ENCODE measurements around the gene ELFN2.

ELFN2 gene

DNA sequence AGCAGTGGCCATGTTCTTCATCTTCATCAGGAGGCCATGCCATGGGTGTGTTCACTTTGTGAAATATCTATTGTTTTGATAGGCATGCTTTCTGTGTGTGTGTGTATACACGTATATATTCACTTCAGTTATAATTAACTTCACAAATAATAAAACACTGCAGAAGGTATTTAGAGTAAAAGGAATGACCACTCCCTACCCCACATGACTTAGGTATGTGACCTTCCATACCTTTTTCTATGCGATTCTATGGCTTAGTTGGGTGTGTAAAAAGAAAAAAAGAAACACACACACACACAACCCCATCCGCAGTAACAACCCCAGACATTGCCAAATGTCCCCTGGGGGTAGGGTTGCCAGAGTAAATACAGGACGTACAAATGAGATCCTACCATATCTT is 73.0 kb downstream of the ELFN2 start:
- DNase-seq, result no peak

DNA sequence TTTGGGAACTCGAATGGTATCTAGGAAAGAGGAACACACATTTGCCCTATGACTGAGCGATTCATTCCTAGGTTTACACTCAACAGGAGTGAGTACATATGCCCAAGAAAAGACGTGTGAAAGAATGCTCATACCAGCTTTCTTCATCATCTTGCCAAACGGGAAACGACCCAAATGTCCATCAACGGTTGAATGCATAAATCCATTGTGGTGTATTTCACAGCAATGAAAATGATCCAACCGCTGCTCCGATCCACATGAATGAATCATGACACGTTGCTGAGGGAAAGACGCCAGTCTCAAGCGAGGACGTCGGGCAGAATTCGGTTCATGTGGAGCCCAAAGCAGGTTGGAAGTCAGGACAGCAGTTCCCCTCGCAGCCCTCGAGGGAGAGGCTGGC is 73.4 kb downstream of the ELFN2 start:
- no peak for DNase-seq

GRCh38 chr22:37352481-37352880 is 74.8 kb downstream of the ELFN2 start:
- DNase-seq, result no peak

DNA sequence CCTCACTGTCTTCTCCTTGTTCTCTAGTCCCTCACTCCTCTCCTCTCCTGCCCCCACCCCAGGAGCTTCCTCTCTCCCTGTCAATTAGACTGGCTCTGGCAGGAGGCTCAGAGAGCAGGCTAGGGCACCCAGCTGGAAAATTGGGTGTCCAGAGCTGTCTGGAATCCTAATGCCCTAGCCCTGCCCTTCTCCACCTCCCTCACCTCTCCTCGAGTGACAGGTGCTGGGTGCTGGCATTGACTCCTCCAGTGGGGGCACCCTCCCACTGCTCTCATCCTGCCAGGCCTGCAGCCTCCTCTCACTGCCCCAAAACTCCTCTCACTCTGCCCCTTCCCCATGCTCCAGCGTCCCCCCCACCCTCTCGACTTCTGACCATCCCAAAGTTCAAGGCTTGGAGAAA is 76.0 kb downstream of the ELFN2 start:
- no peak for DNase-seq

DNA sequence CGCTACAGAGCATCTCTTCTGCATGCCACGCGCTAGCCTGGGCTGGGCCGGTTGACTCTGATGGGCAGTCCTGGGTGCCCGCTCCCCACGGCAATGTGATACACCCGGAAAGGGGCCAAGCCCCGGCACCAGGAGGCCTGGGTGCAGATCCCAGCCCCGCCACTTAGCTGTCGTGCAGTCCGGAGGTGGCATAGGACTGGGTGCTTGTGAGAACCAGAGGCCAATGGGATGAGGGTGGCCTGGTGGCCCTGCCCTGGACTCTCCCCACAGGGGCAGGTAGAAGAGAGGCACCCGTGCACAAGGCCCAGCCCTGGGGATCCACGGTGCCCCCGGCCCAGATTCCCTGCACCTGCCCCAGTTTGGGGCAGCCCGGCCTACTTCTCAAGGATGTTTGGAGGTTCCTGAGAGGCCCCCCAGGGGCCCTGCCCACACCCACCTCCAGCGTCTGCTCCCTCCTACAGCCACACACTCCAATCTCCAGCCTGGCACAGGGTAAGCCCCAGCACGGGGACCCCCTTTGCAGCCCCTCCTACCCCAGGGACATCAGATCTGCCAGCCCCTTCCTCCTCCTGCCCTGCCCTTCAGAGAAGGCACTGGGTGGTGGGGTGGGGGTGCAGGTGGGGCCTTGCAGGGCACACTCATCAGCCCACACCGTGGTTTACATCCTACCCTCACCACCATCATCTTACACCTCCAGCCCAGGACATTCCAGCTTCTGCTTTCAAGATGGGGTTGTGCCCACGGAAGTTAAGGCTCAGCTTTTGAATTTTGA is 78.0 kb downstream of the ELFN2 start:
- peak; percentile 26 to 36 for DNase-seq

GRCh38 chr22:37346505-37346895 is 80.8 kb downstream of the ELFN2 start:
- DNase-seq, result no peak

GRCh38 chr22:37345863-37346504 is 81.3 kb downstream of the ELFN2 start:
- DNase-seq, result no peak

GRCh38 chr22:37344735-37345449 is 82.4 kb downstream of the ELFN2 start:
- no peak for DNase-seq

DNA sequence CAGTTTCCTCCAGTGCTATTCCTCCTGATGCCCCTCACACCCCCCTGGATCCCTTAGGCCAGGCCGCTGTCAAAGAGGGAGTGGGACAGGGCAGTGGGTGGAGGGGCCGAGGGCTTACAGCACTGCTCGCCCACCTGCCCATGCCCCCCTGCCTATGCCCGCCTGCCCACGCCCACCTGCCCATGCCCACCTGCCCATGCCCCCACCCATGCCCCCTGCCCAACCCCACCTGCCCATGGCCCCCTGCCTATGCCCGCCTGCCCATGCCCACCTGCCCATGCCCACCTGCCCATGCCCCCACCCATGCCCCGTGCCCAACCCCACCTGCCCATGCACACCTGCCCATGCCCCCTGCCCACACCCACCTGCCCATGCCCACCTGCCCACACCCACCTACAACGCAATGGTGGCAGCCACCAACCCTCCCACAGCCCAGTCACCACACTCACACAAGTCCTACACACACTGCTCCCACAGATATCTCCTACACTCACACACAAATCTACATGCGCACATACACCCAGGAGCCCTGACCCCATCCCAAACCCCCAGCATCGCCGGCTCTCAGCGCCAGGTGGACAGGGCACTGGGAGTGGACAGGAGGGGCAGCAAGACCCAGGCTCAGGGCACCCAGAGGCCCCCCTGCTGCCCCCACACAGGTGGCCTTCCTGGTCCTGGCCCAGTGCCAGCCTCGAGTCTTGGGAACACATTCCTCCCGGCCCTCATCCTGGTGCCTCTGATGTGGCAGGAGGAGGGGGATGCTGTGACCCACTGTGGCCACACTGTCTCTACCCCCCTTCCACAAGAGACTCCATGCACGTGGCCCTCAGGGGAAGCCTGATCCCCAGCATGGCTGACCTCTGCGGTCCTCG is 83.2 kb downstream of the ELFN2 start:
- DNase-seq, result no peak

DNA sequence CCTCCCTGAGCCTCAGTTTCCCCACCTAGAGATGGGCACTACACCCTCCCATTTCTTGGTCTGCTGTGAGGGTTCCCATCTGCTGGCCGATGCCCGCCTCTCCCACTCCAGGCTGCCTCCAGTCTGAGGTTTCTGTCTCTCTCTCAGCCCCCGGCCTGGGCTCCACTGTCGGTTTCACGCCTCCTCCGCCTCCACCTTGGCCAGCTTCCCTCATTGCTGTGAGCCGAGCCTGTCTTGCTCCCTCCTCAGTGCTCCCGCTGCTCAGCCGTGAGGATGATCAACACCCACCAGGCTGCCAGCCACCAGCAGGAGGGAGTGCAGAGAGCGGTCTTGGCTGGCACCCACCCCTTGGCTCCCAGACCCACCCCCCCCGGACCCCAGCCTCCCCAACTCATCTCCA is 83.9 kb downstream of the ELFN2 start:
- DNase-seq, result no peak

GRCh38 chr22:37342065-37342464 is 85.2 kb downstream of the ELFN2 start:
- DNase-seq, result no peak

GRCh38 chr22:37340331-37341262 is 86.7 kb downstream of the ELFN2 start:
- DNase-seq, result no peak

- no peak for DNase-seq
Measured at GRCh38 chr22:37338539-37339246, 88.6 kb downstream of the ELFN2 start.

- no peak for DNase-seq
Measured at GRCh38 chr22:37337204-37337943, 89.9 kb downstream of the ELFN2 start.

DNA sequence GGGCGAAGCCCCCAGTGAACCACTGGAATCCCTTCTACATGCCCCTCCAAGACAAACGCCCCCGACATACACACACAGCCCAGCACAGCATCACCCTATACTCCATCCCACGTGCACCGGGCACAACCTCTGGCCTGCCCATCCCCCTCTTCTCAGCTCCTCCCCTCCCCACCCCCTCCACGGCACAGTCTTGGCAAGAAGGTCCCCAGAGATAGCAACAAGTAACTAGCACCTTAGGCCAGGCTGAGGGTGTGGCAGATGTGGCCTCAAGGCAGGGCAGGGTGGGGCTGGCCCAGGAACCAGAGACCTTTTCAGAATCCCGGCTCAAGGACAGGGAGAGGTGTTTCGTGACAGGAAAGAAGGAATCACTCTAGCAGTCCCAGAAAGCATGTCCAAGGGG is 90.7 kb downstream of the ELFN2 start:
- no peak for DNase-seq

- DNase-seq, result no peak
Measured at GRCh38 chr22:37335806-37336199, 91.5 kb downstream of the ELFN2 start.

GRCh38 chr22:37334859-37335805 is 92.1 kb downstream of the ELFN2 start:
- no peak for DNase-seq

DNA sequence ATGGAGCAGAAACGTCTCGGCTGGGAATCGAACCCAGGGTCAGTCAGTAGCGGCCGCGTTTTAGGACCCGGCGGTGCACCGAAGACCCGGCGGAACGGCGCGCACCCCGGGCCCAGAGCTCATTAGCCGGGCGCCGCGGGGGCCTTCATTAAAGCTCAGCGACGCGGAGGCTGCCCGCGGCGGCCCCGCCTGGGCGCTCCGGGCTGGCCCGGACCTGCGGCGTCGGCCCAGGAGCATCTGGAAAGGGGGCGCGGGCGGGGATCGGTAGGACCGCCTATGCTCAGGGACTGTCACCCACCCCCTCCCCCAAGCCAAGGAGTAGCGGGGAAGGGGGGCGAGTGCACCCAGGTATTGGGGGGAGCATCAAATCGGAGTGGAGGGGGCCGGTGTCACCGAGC is 92.8 kb downstream of the ELFN2 start:
- no peak for DNase-seq

- DNase-seq, result no peak
Measured at GRCh38 chr22:37333724-37334460, 93.4 kb downstream of the ELFN2 start.

Measured in inflammatory macrophage treated with lipopolysaccharide for 1 hour (primary cell).